Measurements from ENCODE around the gene DCP1B.

- TF ChIP-seq EZH2 (IDR thresholded peaks at IDR 0.05; ENCODE audit: insufficient read depth, poor library complexity, severe bottlenecking) (no peak), EZH2phosphoT487 (IDR thresholded peaks at IDR 0.05; ENCODE audit: insufficient read depth, low read depth) (no peak)
Measured at GRCh38 chr12:1934068-1934467, 70.2 kb downstream of the DCP1B start.
